Coronary artery (tissue), 2 donors: ENCODE data around the gene ZNF99.
"Not testable (repeated sequence)": the region's sequence is repeated elsewhere in the genome, so short reads cannot be mapped to it uniquely, and the experiment has no call there.

Source experiments
- DNase-seq: peaks from one replicate; pipeline ENCODE4 v3.0.0-alpha.2; 2017; ENCODE audit warnings: low spot score
- H3K27ac ChIP-seq, 2 donors: fragments of 200-600 bp; sonication (generic); one replicate each; pipeline ENCODE4 v1.5.1; 2016 to 2019
- H3K4me3 ChIP-seq: fragments of 200-600 bp; sonication (generic); 2 replicates; pipeline ENCODE4 v1.5.1; 2016; ENCODE audit warnings: mild to moderate bottlenecking, moderate library complexity
- CTCF ChIP-seq: fragments of 200-600 bp; sonication (generic); IDR thresholded peaks from one replicate; pipeline ENCODE4 v1.5.1; 2019; ENCODE audit warnings: antibody characterized with exemption

The ZNF99 gene

DNA sequence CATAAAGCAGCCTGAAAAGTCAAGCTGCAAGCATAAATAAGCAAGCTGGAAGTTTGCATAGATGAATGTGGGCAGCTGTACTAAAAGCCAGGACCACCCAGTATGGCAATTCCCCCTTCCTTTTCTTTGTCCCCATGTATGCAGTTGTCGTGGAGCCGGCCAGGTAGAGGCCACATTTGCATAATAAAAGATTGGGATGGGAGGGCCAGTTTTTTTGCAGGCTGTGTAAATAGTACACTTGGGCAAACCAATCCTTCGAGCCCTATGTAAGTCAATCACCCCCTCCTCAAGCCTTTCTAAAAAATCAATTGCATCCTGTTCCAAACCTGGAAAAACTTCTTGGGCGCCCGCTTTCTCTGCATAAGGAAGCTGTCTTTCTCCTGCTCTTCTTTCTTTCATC is 13.1 kb upstream of the ZNF99 start:
- Histone ChIP-seq H3K4me3 (no peak overlapping the region), H3K27ac (no peak overlapping the region)
- no peak for TF ChIP-seq CTCF
- no peak for DNase-seq

- not testable (repeated sequence) for H3K4me3 ChIP-seq, DNase-seq, H3K27ac ChIP-seq
Observed at GRCh38 chr19:22792863-22793262, 8.9 kb upstream of the ZNF99 start.

DNA sequence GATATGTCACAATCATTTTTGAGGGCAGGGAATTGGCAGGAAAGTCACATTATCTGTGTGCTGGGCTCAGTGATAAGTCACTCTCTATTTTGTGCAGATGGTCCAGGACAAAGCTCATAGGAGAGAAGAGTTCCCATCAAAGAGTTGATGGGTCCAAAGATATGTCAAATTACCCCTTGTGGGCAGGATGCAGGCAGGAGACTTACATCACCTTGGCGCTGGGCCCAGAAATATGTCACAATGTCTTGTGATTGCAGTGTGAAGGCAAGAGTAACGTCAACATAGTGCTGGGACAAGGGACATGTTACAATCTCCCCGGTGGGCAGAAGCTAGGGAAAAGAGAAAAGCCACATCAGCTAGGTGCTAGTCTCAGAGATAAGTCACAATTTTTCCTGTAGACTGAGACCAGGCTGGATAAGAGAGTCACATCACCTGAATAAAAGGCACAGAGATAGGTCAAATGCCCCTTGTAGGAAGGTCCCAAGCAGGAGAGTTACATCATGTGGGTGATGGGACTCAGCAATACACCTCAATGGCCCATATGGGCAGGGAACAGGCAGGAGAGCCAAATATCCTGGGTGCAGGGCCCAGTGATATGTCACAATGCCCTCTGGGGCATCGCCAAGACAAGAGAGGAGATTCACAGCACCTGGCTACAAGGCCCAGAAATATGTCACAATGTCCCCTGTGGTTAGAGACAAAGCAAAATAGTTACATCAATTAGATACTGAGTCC is 47.9 kb downstream of the ZNF99 start:
- Histone ChIP-seq H3K4me3 (no peak overlapping the region), H3K27ac (no peak overlapping the region)
- peak; percentile 24 for DNase-seq
- TF ChIP-seq CTCF: no peak

- no peak overlapping the region for H3K4me3 ChIP-seq
- TF ChIP-seq CTCF: no peak
- H3K27ac ChIP-seq: no peak overlapping the region
- DNase-seq: no peak
Observed at GRCh38 chr19:22733691-22734090, 50.3 kb downstream of the ZNF99 start.

DNA sequence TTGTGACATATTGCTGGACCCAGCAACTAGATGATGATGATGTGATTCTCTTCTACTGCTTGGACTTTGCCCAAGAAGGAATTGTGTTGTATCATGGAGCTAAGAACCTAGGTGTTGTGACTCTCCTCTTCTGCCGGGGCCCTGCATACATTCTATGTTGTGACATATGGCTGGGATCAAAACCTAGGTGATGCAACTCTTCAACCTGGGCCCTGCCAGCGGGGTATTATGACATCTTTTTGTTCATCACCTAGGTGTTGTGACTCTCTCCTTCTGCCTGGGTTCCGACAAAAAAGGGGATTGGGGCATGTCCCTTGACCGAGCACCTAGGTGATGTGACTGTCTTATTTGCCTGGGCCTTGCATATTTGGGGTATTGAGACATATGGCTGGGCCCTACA is 55.7 kb downstream of the ZNF99 start:
- DNase-seq, H3K4me3 ChIP-seq, H3K27ac ChIP-seq: not testable (repeated sequence)

- DNase-seq, H3K27ac ChIP-seq, H3K4me3 ChIP-seq: not testable (repeated sequence)
Observed at GRCh38 chr19:22721533-22721932, 62.4 kb downstream of the ZNF99 start.

- no peak for DNase-seq
- Histone ChIP-seq H3K27ac (no peak overlapping the region), H3K4me3 (no peak overlapping the region)
- no peak for TF ChIP-seq CTCF
Observed at GRCh38 chr19:22708983-22709382, 75.0 kb downstream of the ZNF99 start.

- H3K4me3 ChIP-seq: not testable (repeated sequence)
Observed at GRCh38 chr19:22703096-22703495, 80.9 kb downstream of the ZNF99 start.

DNA sequence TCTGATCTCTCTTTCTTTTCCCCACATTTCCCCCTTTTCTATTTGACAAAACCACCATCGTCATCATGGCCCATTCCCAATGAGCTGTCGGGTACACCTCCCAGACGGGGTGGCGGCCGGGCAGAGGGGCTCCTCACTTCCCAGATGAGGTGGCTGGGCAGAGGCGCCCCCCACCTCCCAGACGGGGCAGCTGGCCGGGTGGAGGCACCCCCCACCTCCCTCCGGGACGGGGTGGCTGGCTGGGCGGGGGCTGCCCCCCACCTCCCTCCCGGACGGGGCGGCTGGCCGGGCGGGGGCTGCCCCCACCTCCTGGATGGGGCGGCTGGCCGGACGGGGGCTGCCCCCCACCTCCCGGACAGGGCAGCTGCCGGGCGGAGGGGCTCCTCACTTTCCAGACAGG is 81.3 kb downstream of the ZNF99 start:
- not testable (repeated sequence) for H3K4me3 ChIP-seq, DNase-seq, H3K27ac ChIP-seq

More at GRCh38 chr19:22703096-22703495, 80.9 kb downstream of the ZNF99 start:
- not testable (repeated sequence) for H3K27ac ChIP-seq, DNase-seq
